ENCODE results near the gene SYNGR3. TPM values are rescaled to one million over a fixed set of nuclear protein-coding genes. Genes with fewer than 3 reads are reported as not detected.

SYNGR3 gene
- polyA plus RNA-seq, 1 donor from 2014 or later: 61.0 TPM

- no peak overlapping the region for H3K4me3 ChIP-seq (ENCODE audit: low read length)
- TF ChIP-seq SMC3 (conservative IDR thresholded peaks at IDR 0.05; ENCODE audit: poor library complexity) (no peak), CTCF (IDR thresholded peaks at IDR 0.05; ENCODE audit: poor library complexity, severe bottlenecking) (no peak), POLR2AphosphoS5 (IDR thresholded peaks at IDR 0.05) (no peak), RAD21 (conservative IDR thresholded peaks at IDR 0.05) (no peak), MXI1 (conservative IDR thresholded peaks at IDR 0.05; ENCODE audit: poor library complexity, severe bottlenecking) (no peak), EZH2 (IDR thresholded peaks at IDR 0.05; ENCODE audit: borderline replicate concordance, insufficient read depth, low read length, poor library complexity, severe bottlenecking) (no peak), TAF1 (IDR thresholded peaks at IDR 0.05; ENCODE audit: low read depth) (no peak)
- no peaks in the 10 kb centered on the region for H3K79me2 ChIP-seq (replicated peaks; ENCODE audit: insufficient read depth, low read length)
- H3K27me3 ChIP-seq (ENCODE audit: insufficient read depth, low read depth, low read length): no peaks in the 10 kb centered on the region
- H3K9me3 ChIP-seq (ENCODE audit: low read length): no peaks in the 10 kb centered on the region
- H2AFZ ChIP-seq (ENCODE audit: low read depth, low read length): no peak overlapping the region
- H3K27ac ChIP-seq (ENCODE audit: low read length): no peak overlapping the region
- H3K9me2 ChIP-seq (ENCODE audit: insufficient read depth, low read length): no peaks in the 10 kb centered on the region
- no peak overlapping the region for H3K4me2 ChIP-seq (ENCODE audit: low read length)
- no peaks in the 10 kb centered on the region for H4K20me1 ChIP-seq (ENCODE audit: insufficient read depth)
- H3K9ac ChIP-seq (ENCODE audit: low read length): no peak overlapping the region
- H3K36me3 ChIP-seq (ENCODE audit: insufficient read depth, low read length): no peaks in the 10 kb centered on the region
- H3F3A ChIP-seq (ENCODE audit: insufficient read depth, low read length, poor library complexity, severe bottlenecking): no peaks in the 10 kb centered on the region
These were observed 39.7 kb upstream of the SYNGR3 start for GRCh38 chr16:1950047-1950446.

- H4K20me1 ChIP-seq (ENCODE audit: insufficient read depth): no peaks in the 10 kb centered on the region
- no peaks in the 10 kb centered on the region for H3K79me2 ChIP-seq (replicated peaks; ENCODE audit: insufficient read depth, low read length)
- H3F3A ChIP-seq (ENCODE audit: insufficient read depth, low read length, poor library complexity, severe bottlenecking): no peaks in the 10 kb centered on the region
- H3K36me3 ChIP-seq (ENCODE audit: insufficient read depth, low read length): no peaks in the 10 kb centered on the region
- no peaks in the 10 kb centered on the region for H3K9me2 ChIP-seq (ENCODE audit: insufficient read depth, low read length)
- H3K4me3 ChIP-seq (ENCODE audit: low read length): no peak overlapping the region
- H3K9me3 ChIP-seq (ENCODE audit: low read length): no peaks in the 10 kb centered on the region
- TF ChIP-seq EZH2 (IDR thresholded peaks at IDR 0.05; ENCODE audit: borderline replicate concordance, insufficient read depth, low read length, poor library complexity, severe bottlenecking): no peak
- TF ChIP-seq SMC3 (conservative IDR thresholded peaks at IDR 0.05; ENCODE audit: poor library complexity): no peak
- no peak for TF ChIP-seq MXI1 (conservative IDR thresholded peaks at IDR 0.05; ENCODE audit: poor library complexity, severe bottlenecking)
- TF ChIP-seq TAF1 (IDR thresholded peaks at IDR 0.05; ENCODE audit: low read depth): no peak
- TF ChIP-seq POLR2AphosphoS5 (IDR thresholded peaks at IDR 0.05): no peak
- no peak for TF ChIP-seq EP300 (conservative IDR thresholded peaks at IDR 0.05; ENCODE audit: poor library complexity, severe bottlenecking)
- no peak for TF ChIP-seq CTCF (IDR thresholded peaks at IDR 0.05; ENCODE audit: poor library complexity, severe bottlenecking)
- TF ChIP-seq, protein P1, sequence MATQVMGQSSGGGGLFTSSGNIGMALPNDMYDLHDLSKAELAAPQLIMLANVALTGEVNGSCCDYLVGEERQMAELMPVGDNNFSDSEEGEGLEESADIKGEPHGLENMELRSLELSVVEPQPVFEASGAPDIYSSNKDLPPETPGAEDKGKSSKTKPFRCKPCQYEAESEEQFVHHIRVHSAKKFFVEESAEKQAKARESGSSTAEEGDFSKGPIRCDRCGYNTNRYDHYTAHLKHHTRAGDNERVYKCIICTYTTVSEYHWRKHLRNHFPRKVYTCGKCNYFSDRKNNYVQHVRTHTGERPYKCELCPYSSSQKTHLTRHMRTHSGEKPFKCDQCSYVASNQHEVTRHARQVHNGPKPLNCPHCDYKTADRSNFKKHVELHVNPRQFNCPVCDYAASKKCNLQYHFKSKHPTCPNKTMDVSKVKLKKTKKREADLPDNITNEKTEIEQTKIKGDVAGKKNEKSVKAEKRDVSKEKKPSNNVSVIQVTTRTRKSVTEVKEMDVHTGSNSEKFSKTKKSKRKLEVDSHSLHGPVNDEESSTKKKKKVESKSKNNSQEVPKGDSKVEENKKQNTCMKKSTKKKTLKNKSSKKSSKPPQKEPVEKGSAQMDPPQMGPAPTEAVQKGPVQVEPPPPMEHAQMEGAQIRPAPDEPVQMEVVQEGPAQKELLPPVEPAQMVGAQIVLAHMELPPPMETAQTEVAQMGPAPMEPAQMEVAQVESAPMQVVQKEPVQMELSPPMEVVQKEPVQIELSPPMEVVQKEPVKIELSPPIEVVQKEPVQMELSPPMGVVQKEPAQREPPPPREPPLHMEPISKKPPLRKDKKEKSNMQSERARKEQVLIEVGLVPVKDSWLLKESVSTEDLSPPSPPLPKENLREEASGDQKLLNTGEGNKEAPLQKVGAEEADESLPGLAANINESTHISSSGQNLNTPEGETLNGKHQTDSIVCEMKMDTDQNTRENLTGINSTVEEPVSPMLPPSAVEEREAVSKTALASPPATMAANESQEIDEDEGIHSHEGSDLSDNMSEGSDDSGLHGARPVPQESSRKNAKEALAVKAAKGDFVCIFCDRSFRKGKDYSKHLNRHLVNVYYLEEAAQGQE (IDR thresholded peaks at IDR 0.05; ENCODE audit: borderline replicate concordance): no peak
- TF ChIP-seq RAD21 (conservative IDR thresholded peaks at IDR 0.05): no peak
- no peak overlapping the region for H2AFZ ChIP-seq (ENCODE audit: low read depth, low read length)
- no peak overlapping the region for H3K27ac ChIP-seq (ENCODE audit: low read length)
- no peaks in the 10 kb centered on the region for H3K27me3 ChIP-seq (ENCODE audit: insufficient read depth, low read depth, low read length)
- H3K9ac ChIP-seq (ENCODE audit: low read length): no peak overlapping the region
- no peak overlapping the region for H3K4me2 ChIP-seq (ENCODE audit: low read length)
These were observed 39.2 kb upstream of the SYNGR3 start for GRCh38 chr16:1950559-1950958.
